ENCODE measurements around the gene ST6GALNAC6. TPM values are rescaled to one million over a fixed set of nuclear protein-coding genes. Genes with fewer than 3 reads are reported as not detected.

ST6GALNAC6 gene
- total and polyA plus RNA-seq, 11 donors: 28.4 to 75.9 (median 43.2) TPM

DNA sequence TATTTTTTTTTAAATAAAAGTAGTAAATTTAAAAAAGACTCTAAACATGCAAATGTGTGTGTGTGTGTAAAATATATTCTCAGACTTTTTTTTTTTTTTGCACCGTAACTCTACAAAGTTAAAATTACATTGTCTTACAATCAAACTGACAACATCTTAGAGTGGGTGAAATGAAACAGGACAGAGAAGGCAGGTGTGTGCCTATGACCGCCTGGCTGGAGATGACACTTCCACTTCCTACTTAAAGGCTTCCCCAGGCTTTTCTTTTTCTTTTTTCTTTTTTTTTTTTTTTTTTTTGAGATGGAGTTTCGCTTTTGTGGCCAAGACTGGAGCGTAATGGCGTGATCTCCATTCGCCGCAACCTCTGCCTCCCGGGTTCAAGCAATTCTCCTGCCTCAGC, 19.3 kb downstream of the ST6GALNAC6 start:
- TF ChIP-seq POLR2A (IDR thresholded peaks at IDR 0.05): no peak
- no peak for TF ChIP-seq CTCF (IDR thresholded peaks at IDR 0.05)
- no peaks in the 10 kb centered on the region for H3K9me3 ChIP-seq
- intact Hi-C loops (cut with DNase I): loop anchor here in 1 of 10 donors (10.0 kb wide), 1 partner anchor 395 kb away; no protein-coding TSS in a partner anchor
- no peaks in the 10 kb centered on the region for H3K27me3 ChIP-seq
- H3K27ac ChIP-seq: no peak overlapping the region
- H3K36me3 ChIP-seq: peaks cover 0 to 7% (median 0%) of the 10 kb centered on the region in 9 donors
- WGBS, 4 donors: 75 to 84% (median 82%) methylated on average over 8 of the region's 8 CpGs
- no peak for ATAC-seq
- DNase-seq: no peak
- H3K4me3 ChIP-seq: no peak overlapping the region
- H3K4me1 ChIP-seq: peaks cover 0 to 55% (median 36%) of the 10 kb centered on the region in 12 donors

DNA sequence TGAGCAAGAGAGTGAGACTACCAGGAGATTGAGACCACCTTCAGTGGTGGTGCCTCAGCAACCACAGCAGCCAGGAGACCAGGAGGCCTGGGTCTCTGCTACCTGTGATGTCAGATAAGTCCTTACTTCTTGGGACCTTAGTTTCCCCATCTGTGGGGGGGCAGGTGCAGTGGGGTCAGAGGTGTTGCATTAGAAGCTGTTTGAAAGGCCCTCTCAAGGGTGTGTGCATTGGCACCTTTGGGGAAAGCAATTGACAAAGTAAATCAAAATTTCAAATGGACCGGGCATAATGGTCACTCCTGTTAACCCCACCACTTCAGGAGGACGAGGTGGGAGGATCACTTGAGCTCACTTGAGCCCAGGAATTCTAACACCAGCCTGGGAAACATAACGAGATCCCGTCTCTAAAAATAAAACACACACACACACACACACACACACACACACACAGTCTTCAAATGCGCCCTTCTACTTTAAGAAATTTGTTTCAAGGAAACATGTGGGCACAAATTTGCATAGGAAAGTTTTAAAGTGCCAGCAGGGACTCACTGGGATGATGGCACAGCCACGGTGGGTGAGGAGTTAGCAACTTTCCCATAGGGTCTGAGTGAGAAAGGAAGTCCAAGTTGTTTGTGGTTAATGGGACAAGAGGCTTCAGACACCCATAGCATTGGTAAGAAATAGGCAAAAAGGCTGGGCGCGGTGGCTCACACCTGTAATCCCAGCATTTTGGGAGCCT, 20.6 kb downstream of the ST6GALNAC6 start:
- Histone ChIP-seq H3K27ac (no peak overlapping the region), H3K4me3 (no peak overlapping the region), H3K9me3 (no peaks in the 10 kb centered on the region), H3K27me3 (no peaks in the 10 kb centered on the region), H3K4me1 (peaks cover 3 to 55% (median 37%) of the 10 kb centered on the region in 12 donors), H3K36me3 (no peaks in the 10 kb centered on the region)
- DNase-seq (no peak), ATAC-seq (no peak)
- WGBS, 4 donors: 58 to 64% (median 60%) methylated on average over 8 of the region's 8 CpGs
- TF ChIP-seq POLR2A (IDR thresholded peaks at IDR 0.05) (no peak), CTCF (IDR thresholded peaks at IDR 0.05) (no peak)
- intact Hi-C loops (cut with DNase I): loop anchor here in 1 of 10 donors (5.0 kb wide), 1 partner anchor 77 kb away; the partner anchor contains the start of gene FPGS

DNA sequence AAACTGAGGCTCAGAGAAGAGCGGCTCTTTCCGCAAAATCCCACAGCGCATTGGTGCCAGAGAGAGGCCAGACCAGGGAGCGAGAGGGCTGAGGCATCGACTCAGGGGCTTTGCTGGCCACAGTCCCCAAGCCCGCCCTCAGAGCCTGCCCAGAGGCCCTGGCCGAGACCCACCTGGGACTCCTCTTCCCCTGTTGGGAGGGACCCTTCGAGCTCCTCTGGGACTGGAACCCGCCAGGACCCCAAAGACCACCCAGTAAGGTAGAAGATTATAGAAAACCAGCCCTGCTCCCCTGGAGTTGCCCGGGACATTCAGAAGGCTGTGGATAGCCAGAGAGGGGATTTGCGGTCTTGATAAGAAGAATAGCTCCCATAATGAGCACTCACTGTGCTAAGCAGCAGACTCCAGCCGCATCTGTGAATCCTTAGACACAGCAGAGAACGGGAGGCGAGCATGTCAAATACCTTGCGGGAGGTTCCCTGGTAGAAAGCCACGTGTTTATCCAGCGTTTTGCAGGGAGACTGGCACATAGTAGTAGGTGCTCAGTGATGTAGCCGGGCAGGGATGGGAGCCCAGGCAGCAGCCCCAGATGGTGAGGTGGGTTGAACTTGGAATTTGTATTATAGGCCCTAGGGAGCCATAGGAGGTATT, 21.3 kb downstream of the ST6GALNAC6 start:
- ATAC-seq (no peak), DNase-seq (peak in 1 of 5 donors; percentile 29)
- WGBS, 4 donors: 34 to 55% (median 38%) methylated on average over 10 to 18 of the region's 18 CpGs
- Histone ChIP-seq H3K27me3 (no peaks in the 10 kb centered on the region), H3K27ac (peak overlapping the region in 11 of 12 donors; percentile 64 to 98 (median 93)), H3K9me3 (no peaks in the 10 kb centered on the region), H3K36me3 (peaks cover 0 to 6% (median 0%) of the 10 kb centered on the region in 9 donors), H3K4me3 (peak overlapping the region; percentile 55 to 94 (median 66)), H3K4me1 (peaks cover 3 to 62% (median 44%) of the 10 kb centered on the region in 12 donors)
- intact Hi-C loops (cut with DNase I): loop anchor here in 1 of 10 donors (5.0 kb wide), 1 partner anchor 76 kb away; the partner anchor contains the start of gene FPGS
- TF ChIP-seq POLR2A (IDR thresholded peaks at IDR 0.05) (no peak), CTCF (IDR thresholded peaks at IDR 0.05) (no peak)

DNA sequence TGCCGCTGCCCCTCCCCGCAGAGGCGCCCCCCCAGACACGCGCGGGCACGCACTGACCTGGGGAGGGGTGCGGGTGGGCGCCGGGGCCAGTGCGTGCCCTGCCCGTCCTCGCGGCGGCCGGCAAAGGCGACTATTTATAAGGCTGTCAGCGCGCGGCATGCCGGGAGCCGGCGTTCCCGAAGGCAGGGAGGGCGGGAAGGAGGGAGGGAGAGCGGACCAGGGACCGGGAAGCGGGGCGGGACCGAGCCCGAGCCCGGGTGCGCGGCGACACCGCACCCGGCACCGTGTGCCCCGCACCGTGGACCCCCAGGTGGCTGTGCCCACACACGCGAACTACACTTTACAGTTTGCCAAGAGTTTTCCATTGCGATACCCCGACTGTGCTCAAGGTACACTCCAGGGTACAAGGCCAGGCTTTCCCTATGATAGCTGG, 21.8 kb downstream of the ST6GALNAC6 start, which contains the start of gene AK1:
TSS of gene AK1 (minus strand) at position 110 of the 433 bp plus-strand sequence. CDS start 3,058 bp downstream, outside the sequence.
- TF ChIP-seq CTCF (IDR thresholded peaks at IDR 0.05) (peak in 1 of 12 donors; percentile 10), POLR2A (IDR thresholded peaks at IDR 0.05) (peak in 1 of 2 donors; percentile 83)
- peaks cover 3 to 63% (median 43%) of the 10 kb centered on the region in 12 donors for H3K4me1 ChIP-seq

More for the DNA sequence above, 21.8 kb downstream of the ST6GALNAC6 start, which contains the start of gene AK1:
- intact Hi-C loops (cut with DNase I): loop anchor here in 1 of 10 donors (5.0 kb wide), 1 partner anchor 75 kb away; the partner anchor contains the start of gene FPGS
- Histone ChIP-seq H3K27ac (peak within 1 kb of the TSS; percentile 64 to 98 (median 92)), H3K4me3 (peak within 1 kb of the TSS; percentile 55 to 94 (median 66)), H3K9me3 (no peaks in the 10 kb centered on the region), H3K27me3 (no peaks in the 10 kb centered on the region), H3K36me3 (peaks cover 0 to 11% (median 5%) of the 10 kb centered on the region in 9 donors)
- peak; percentile 88 to 93 (median 89) for DNase-seq
- 1% methylated on average over 41 to 44 of the region's 44 CpGs; no CpG with 5 or more reads in 1 of the 4 donors for WGBS, 4 donors
- peak; percentile 14 to 81 (median 76) for ATAC-seq

All from heart left ventricle (tissue), 16 donors.